RCC 7860 (cell line): ENCODE data around the gene PCNX2.

Source experiments
- DNase-seq: peaks from one replicate; pipeline ENCODE4 v3.0.0-alpha.2; 2015; ENCODE audit warnings: low spot score
- FAIRE-seq: peaks from 2 replicates; lab custom pipeline; 2012; peaks lifted over from hg19 to GRCh38; lab: Jason Lieb, UNC

The PCNX2 gene

GRCh38 chr1:232988572-232989040, 306.9 kb downstream of the PCNX2 start:
- no peak for FAIRE-seq
- DNase-seq: peak; percentile 41

GRCh38 chr1:232987774-232988140, 307.8 kb downstream of the PCNX2 start:
- DNase-seq: no peak
- no peak for FAIRE-seq

GRCh38 chr1:232987046-232987773, 308.3 kb downstream of the PCNX2 start:
- DNase-seq: no peak
- FAIRE-seq: no peak

- DNase-seq: no peak
Measured at GRCh38 chr1:232986527-232986922, 309.0 kb downstream of the PCNX2 start.

GRCh38 chr1:232985882-232986526, 309.5 kb downstream of the PCNX2 start:
- no peak for FAIRE-seq

More at GRCh38 chr1:232986527-232986922, 309.0 kb downstream of the PCNX2 start:
- no peak for FAIRE-seq

GRCh38 chr1:232984577-232985425, 310.7 kb downstream of the PCNX2 start:
- DNase-seq: no peak
- no peak for FAIRE-seq

More at GRCh38 chr1:232985882-232986526, 309.5 kb downstream of the PCNX2 start:
- DNase-seq: no peak

- FAIRE-seq (no peak), DNase-seq (no peak)
Measured at GRCh38 chr1:232983817-232984567, 311.5 kb downstream of the PCNX2 start.

GRCh38 chr1:232983375-232983774, 312.1 kb downstream of the PCNX2 start:
- DNase-seq (no peak), FAIRE-seq (no peak)

GRCh38 chr1:232982238-232982944, 313.1 kb downstream of the PCNX2 start:
- DNase-seq: peak; percentile 85
- peak; percentile 79 for FAIRE-seq

GRCh38 chr1:232980986-232981560, 314.5 kb downstream of the PCNX2 start:
- DNase-seq: no peak
- no peak for FAIRE-seq

GRCh38 chr1:232980355-232980978, 315.1 kb downstream of the PCNX2 start:
- FAIRE-seq (peak; percentile 52), DNase-seq (peak; percentile 31)

GRCh38 chr1:232979558-232979957, 316.0 kb downstream of the PCNX2 start:
- FAIRE-seq (no peak), DNase-seq (no peak)

GRCh38 chr1:232978815-232979214, 316.7 kb downstream of the PCNX2 start:
- FAIRE-seq: no peak

GRCh38 chr1:232978091-232978634, 317.4 kb downstream of the PCNX2 start:
- FAIRE-seq (no peak), DNase-seq (no peak)

More at GRCh38 chr1:232978815-232979214, 316.7 kb downstream of the PCNX2 start:
- DNase-seq: no peak

- FAIRE-seq: no peak
- no peak for DNase-seq
Measured at GRCh38 chr1:232974971-232975370, 320.6 kb downstream of the PCNX2 start.

GRCh38 chr1:232973652-232974611, 321.6 kb downstream of the PCNX2 start:
- DNase-seq (no peak), FAIRE-seq (no peak)

- FAIRE-seq: no peak
- no peak for DNase-seq
Measured at GRCh38 chr1:232970508-232970907, 325.0 kb downstream of the PCNX2 start.

- DNase-seq: no peak
- FAIRE-seq: no peak
Measured at GRCh38 chr1:232969799-232970198, 325.7 kb downstream of the PCNX2 start.
